DOHH2 (cell line): ENCODE measurements around the gene HDAC4.

Source experiments
- H3F3A ChIP-seq: fragments of 200-600 bp; sonication (generic), shearing (Covaris generic); 2 replicates; pipeline ENCODE4 v1.6.0; 2016; ENCODE audit warnings: antibody characterized with exemption, mild to moderate bottlenecking; ENCODE audit not compliant: control insufficient read depth, insufficient read depth
- H3K27ac ChIP-seq: fragments of 200-600 bp; sonication (generic); 2 replicates; pipeline ENCODE4 v1.5.1; 2014; ENCODE audit warnings: low read depth, mild to moderate bottlenecking, low read length, moderate library complexity
- H3K27me3 ChIP-seq: fragments of 200-600 bp; sonication (generic); 2 replicates; pipeline ENCODE4 v1.6.1; 2014; ENCODE audit warnings: mild to moderate bottlenecking, low read length, mixed read lengths; ENCODE audit not compliant: control insufficient read depth
- H3K36me3 ChIP-seq: fragments of 200-600 bp; sonication (generic); 2 replicates; pipeline ENCODE4 v1.6.1; 2014; ENCODE audit warnings: mild to moderate bottlenecking, low read length, moderate library complexity, mixed read lengths; ENCODE audit not compliant: control insufficient read depth
- H3K4me1 ChIP-seq: fragments of 200-600 bp; sonication (generic); 2 replicates; pipeline ENCODE4 v1.6.1; 2014; ENCODE audit warnings: mild to moderate bottlenecking, low read length, mixed read lengths; ENCODE audit not compliant: control insufficient read depth
- H3K4me2 ChIP-seq: fragments of 200-600 bp; sonication (generic); 2 replicates; pipeline ENCODE4 v1.6.0; 2014; ENCODE audit warnings: mild to moderate bottlenecking, low read length, moderate library complexity
- H3K4me3 ChIP-seq: fragments of 200-600 bp; sonication (generic); 2 replicates; pipeline ENCODE4 v1.5.1; 2014; ENCODE audit warnings: mild to moderate bottlenecking, low read length, mixed read lengths
- H3K79me2 ChIP-seq: fragments of 200-600 bp; sonication (generic); 2 replicates; pipeline ENCODE4 v1.6.1; 2014; ENCODE audit warnings: mild to moderate bottlenecking, low read length, mixed read lengths; ENCODE audit not compliant: control insufficient read depth
- H3K9me2 ChIP-seq: fragments of 200-600 bp; sonication (generic); replicated peaks from 2 replicates; pipeline ENCODE4 v1.6.1; 2014; ENCODE audit warnings: mild to moderate bottlenecking, low read length, mixed read lengths; ENCODE audit not compliant: control insufficient read depth
- H3K9me3 ChIP-seq: fragments of 200-600 bp; sonication (generic); 2 replicates; pipeline ENCODE4 v1.6.1; 2014; ENCODE audit warnings: antibody characterized with exemption, low read length, mixed read lengths; ENCODE audit not compliant: control insufficient read depth, insufficient read depth
- H4K20me1 ChIP-seq: fragments of 200-600 bp; sonication (generic); 2 replicates; pipeline ENCODE4 v1.6.0; 2014; ENCODE audit warnings: low read depth, mild to moderate bottlenecking, antibody characterized with exemption, low read length, moderate library complexity; ENCODE audit not compliant: control insufficient read depth, insufficient read depth
- EZH2phosphoT487 ChIP-seq: fragments of 200-600 bp; sonication (generic); IDR thresholded peaks from 2 replicates; pipeline ENCODE4 v1.6.1; 2017; ENCODE audit warnings: borderline replicate concordance, mild to moderate bottlenecking, antibody characterized with exemption, low read length, moderate library complexity, mixed read lengths
- TF ChIP-seq, protein P1 (sequence below): fragments of 200-600 bp; sonication (generic); IDR thresholded peaks from one replicate; pipeline ENCODE4 v1.5.1; 2014; ENCODE audit warnings: antibody characterized with exemption, mild to moderate bottlenecking, low read depth, low read length; ENCODE audit not compliant: poor library complexity, severe bottlenecking

Gene HDAC4

GRCh38 chr2:239360008-239360407, 40.8 kb downstream of the HDAC4 start:
- H3K36me3 ChIP-seq = no peaks in the 10 kb centered on the region
- peaks cover 3% of the 10 kb centered on the region; the same call in 1 of the 2 replicates for H4K20me1 ChIP-seq
- H3F3A ChIP-seq = no peaks in the 10 kb centered on the region
- TF ChIP-seq EZH2phosphoT487 = no peak
- TF ChIP-seq, protein P1, sequence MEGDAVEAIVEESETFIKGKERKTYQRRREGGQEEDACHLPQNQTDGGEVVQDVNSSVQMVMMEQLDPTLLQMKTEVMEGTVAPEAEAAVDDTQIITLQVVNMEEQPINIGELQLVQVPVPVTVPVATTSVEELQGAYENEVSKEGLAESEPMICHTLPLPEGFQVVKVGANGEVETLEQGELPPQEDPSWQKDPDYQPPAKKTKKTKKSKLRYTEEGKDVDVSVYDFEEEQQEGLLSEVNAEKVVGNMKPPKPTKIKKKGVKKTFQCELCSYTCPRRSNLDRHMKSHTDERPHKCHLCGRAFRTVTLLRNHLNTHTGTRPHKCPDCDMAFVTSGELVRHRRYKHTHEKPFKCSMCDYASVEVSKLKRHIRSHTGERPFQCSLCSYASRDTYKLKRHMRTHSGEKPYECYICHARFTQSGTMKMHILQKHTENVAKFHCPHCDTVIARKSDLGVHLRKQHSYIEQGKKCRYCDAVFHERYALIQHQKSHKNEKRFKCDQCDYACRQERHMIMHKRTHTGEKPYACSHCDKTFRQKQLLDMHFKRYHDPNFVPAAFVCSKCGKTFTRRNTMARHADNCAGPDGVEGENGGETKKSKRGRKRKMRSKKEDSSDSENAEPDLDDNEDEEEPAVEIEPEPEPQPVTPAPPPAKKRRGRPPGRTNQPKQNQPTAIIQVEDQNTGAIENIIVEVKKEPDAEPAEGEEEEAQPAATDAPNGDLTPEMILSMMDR = no peak
- no peaks in the 10 kb centered on the region for H3K79me2 ChIP-seq
- H3K4me2 ChIP-seq = no peak overlapping the region
- no peaks in the 10 kb centered on the region for H3K27me3 ChIP-seq
- H3K27ac ChIP-seq = no peak overlapping the region
- peaks cover 8% of the 10 kb centered on the region; the same call in 1 of the 2 replicates for H3K9me3 ChIP-seq
- no peak overlapping the region for H3K4me3 ChIP-seq
- H3K4me1 ChIP-seq = no peaks in the 10 kb centered on the region
- H3K9me2 ChIP-seq = no peaks in the 10 kb centered on the region

DNA sequence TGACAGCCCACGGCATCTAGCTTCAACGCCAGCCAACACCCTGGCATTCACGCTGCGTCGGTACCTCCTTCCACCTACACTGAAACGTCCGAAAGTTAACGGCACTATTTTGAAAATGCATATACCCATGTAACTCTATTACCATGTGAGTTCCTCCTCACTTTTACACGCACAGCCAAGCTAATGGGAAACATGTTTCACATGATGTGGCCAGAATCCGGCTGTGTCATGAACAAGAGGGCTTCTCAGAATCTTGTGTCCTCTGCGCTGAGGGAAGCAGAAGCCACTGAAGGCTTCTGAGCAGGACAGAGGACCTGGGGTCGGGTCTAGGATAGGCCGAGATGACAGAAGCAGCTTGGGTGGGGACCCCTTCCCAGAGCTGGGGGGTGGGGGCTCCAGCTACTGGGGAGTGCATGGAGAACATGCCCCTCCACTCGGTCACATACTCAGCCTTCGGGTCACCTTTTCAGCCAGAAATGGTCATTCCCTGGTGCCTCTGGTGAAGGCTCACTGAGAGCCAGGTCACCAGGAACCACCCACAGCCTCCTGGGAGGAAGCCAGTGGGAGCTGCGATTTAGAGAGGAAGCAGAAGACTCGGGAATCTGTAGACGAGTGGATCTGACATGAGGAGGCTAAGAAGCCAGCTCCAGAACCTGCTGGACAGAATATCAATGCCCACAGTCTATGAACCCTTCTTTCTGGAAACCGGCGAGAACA, 41.5 kb downstream of the HDAC4 start:
- H3F3A ChIP-seq = no peaks in the 10 kb centered on the region
- no peak for TF ChIP-seq EZH2phosphoT487
- TF ChIP-seq, protein P1 = no peak
- H3K9me2 ChIP-seq = no peaks in the 10 kb centered on the region
- no peaks in the 10 kb centered on the region for H3K27me3 ChIP-seq
- H3K36me3 ChIP-seq = no peaks in the 10 kb centered on the region
- no peak overlapping the region for H3K27ac ChIP-seq
- no peak overlapping the region for H3K4me3 ChIP-seq
- H4K20me1 ChIP-seq = peaks cover 3% of the 10 kb centered on the region; the same call in 1 of the 2 replicates
- H3K4me2 ChIP-seq = no peak overlapping the region
- H3K79me2 ChIP-seq = no peaks in the 10 kb centered on the region
- no peaks in the 10 kb centered on the region for H3K4me1 ChIP-seq
- H3K9me3 ChIP-seq = peaks cover 13% of the 10 kb centered on the region

GRCh38 chr2:239358062-239358754, 42.6 kb downstream of the HDAC4 start:
- H3K4me1 ChIP-seq = no peaks in the 10 kb centered on the region
- H3K79me2 ChIP-seq = no peaks in the 10 kb centered on the region
- peaks cover 13% of the 10 kb centered on the region for H3K9me3 ChIP-seq
- H3K9me2 ChIP-seq = no peaks in the 10 kb centered on the region
- no peak overlapping the region for H3K4me3 ChIP-seq
- no peaks in the 10 kb centered on the region for H3F3A ChIP-seq
- no peaks in the 10 kb centered on the region for H3K27me3 ChIP-seq
- H4K20me1 ChIP-seq = peaks cover 3% of the 10 kb centered on the region; the same call in 1 of the 2 replicates
- no peak overlapping the region for H3K4me2 ChIP-seq
- no peaks in the 10 kb centered on the region for H3K36me3 ChIP-seq
- no peak overlapping the region for H3K27ac ChIP-seq
- TF ChIP-seq EZH2phosphoT487 = no peak
- TF ChIP-seq, protein P1 = no peak
